Pancreas (tissue), 10 donors: ENCODE data around the gene CAMK1G. TPM values are rescaled to one million over a fixed set of nuclear protein-coding genes. Genes with fewer than 3 reads are reported as not detected.

Source experiments
- ATAC-seq, 4 donors: fragments of 200-7000 bp; cut with Tn5 transposase; one replicate each; pipeline versions ENCODE4 v1.8.0 to v1.9.1; 2020; ENCODE audit warnings: mild to moderate bottlenecking in 4 of 4, moderate library complexity in 4 of 4
- DNase-seq, 6 donors: peaks; one replicate each; pipeline ENCODE4 v3.0.0-alpha.2; 2020
- FAIRE-seq: peaks from 2 replicates; lab custom pipeline; 2012; peaks lifted over from hg19 to GRCh38; lab: Jason Lieb, UNC
- H3K27ac ChIP-seq, 4 donors: fragments of 200-600 bp; sonication (generic); 1 replicate in 3 of 4; 2 replicates in 1 of 4; pipeline versions ENCODE4 v1.5.0 to v1.8.0; 2020
- H3K27me3 ChIP-seq, 4 donors: fragments of 200-600 bp; one replicate each; pipeline ENCODE4 v1.8.0; 2021
- H3K36me3 ChIP-seq, 3 donors: fragments of 200-600 bp; sonication (generic) in 1 of 3; one replicate each; pipeline versions ENCODE4 v1.5.0 to v1.8.0; 2020 to 2021
- H3K4me1 ChIP-seq, 3 donors: fragments of 200-600 bp; one replicate each; pipeline ENCODE4 v1.8.0; 2021
- H3K4me3 ChIP-seq, 4 donors: fragments of 200-600 bp; sonication (generic) in 2 of 4; one replicate each; pipeline versions ENCODE4 v1.5.0 to v1.8.0; 2020 to 2021
- H3K9me3 ChIP-seq, 4 donors: fragments of 200-600 bp; one replicate each; pipeline ENCODE4 v1.8.0; 2021
- WGBS, 2 donors: extraction: QIAGEN DNeasy Blood & Tissue Kit; methylation state at CpG; one replicate each; pipeline ENCODE4 v1.1.7; 2013; 5-methylcytosine and 5-hydroxymethylcytosine counted together
- intact Hi-C, 3 donors: fragments of 100-400 bp; cut with DNase I; formaldehyde crosslinking; loops; one replicate each; pipeline versions ENCODE4 v1.11.1 to v1.14.2; 2022
- polyA plus RNA-seq, 2 donors: library from polyadenylated mRNA; stranded (reverse); fragments of 200-250 nt; gene quantifications; one replicate each; pipeline ENCODE4 v1.2.3, GENCODE V29; 2013
- total RNA-seq, 6 donors: library from RNA; stranded (reverse); fragmentation: NEBNext Ultra II Directional in 4 of 6; extraction: Animal tissue kit (Norgen Biotek cat#: 25700) in 4 of 6; gene quantifications; one replicate each; pipeline versions ENCODE4 v1.2.1 to v1.2.4, GENCODE V29; 2021 to 2023
- TF ChIP-seq, protein P1 (sequence below), 4 donors: fragments of 200-600 bp; sonication (generic) in 3 of 4; IDR thresholded peaks; one replicate each; pipeline versions ENCODE4 v1.5.0 to v1.8.0; 2021; ENCODE audit warnings: antibody characterized with exemption in 4 of 4
- donor health status: healthy with polysubstance abuse.
- donor health status: DM: no; HTN: no; CAD: no; lungs with moderate emphysema.
- donor health status: DM: no; HTN: no; CAD: no.
- donor health status: control.
- donor health status: control.
- donor health status: Bipolar disorder and iron deficiency.
- donor health status: DM: yes; HTN: yes; CAD: no.
- donor health status: DM: no; HTN: no; CAD: no.
- donor health status: DM: no; HTN: no; CAD: no.
- donor health status: DM: yes; HTN: yes; CAD: no.

Gene CAMK1G
- total and polyA plus RNA-seq, 8 donors, result 0.06 to 1.2 (median 0.21) TPM; not detected in 2

DNA sequence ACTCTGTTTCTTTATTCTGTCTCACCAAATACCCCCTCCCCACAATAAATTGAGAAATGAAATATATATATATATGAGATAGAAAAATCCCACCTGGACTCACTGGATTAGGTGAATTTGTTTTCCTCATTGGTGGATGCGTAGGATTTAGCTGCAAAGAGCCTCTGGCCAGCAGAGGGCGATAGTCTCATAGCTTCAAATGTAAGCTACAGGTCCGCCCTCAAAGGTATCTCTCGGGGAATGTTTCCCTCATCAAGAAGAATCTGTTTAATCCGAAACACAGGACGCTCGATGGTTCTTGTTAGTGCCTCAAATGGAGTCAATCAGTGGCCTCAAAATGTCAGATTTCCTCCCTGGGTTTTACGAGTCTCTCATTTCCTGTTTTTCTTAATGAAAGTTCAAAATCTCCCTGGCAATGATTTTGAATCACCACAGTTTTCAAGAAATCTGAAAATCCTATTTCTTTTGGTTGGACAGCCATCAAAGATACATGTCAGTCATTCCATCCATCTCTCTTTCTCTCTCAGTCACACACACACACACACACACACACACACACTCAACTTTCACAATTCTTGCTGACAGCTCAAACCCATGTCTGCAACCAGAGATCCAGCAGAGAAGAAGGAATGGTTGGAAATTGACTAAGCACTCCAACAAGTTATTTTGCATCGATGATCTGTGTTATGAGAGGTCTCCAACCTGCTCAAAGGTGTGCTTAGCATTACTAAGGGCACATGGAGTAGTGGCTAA is 13.9 kb upstream of the CAMK1G start:
- ATAC-seq (peak; percentile 61 to 85 (median 78)), FAIRE-seq (no peak), DNase-seq (peak; percentile 59 to 89 (median 75))
- no peaks in the 10 kb centered on the region for H3K9me3 ChIP-seq
- H3K27me3 ChIP-seq, result peaks cover 0 to 10% (median 0%) of the 10 kb centered on the region in 4 donors
- no peaks in the 10 kb centered on the region for H3K36me3 ChIP-seq
- H3K27ac ChIP-seq, result no peak overlapping the region
- no peak overlapping the region for H3K4me3 ChIP-seq
- WGBS, 2 donors, result 4 to 6% methylated on average over 9 of the region's 9 CpGs
- H3K4me1 ChIP-seq, result no peaks in the 10 kb centered on the region
- TF ChIP-seq, protein P1, sequence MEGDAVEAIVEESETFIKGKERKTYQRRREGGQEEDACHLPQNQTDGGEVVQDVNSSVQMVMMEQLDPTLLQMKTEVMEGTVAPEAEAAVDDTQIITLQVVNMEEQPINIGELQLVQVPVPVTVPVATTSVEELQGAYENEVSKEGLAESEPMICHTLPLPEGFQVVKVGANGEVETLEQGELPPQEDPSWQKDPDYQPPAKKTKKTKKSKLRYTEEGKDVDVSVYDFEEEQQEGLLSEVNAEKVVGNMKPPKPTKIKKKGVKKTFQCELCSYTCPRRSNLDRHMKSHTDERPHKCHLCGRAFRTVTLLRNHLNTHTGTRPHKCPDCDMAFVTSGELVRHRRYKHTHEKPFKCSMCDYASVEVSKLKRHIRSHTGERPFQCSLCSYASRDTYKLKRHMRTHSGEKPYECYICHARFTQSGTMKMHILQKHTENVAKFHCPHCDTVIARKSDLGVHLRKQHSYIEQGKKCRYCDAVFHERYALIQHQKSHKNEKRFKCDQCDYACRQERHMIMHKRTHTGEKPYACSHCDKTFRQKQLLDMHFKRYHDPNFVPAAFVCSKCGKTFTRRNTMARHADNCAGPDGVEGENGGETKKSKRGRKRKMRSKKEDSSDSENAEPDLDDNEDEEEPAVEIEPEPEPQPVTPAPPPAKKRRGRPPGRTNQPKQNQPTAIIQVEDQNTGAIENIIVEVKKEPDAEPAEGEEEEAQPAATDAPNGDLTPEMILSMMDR (IDR thresholded peaks at IDR 0.05), result peak; percentile 76 to 86 (median 82)
- intact Hi-C loops, result loop anchor here in 2 of 3 donors (10.0 kb wide), 2 partner anchors 65 to 365 kb away; no protein-coding TSS in a partner anchor

DNA sequence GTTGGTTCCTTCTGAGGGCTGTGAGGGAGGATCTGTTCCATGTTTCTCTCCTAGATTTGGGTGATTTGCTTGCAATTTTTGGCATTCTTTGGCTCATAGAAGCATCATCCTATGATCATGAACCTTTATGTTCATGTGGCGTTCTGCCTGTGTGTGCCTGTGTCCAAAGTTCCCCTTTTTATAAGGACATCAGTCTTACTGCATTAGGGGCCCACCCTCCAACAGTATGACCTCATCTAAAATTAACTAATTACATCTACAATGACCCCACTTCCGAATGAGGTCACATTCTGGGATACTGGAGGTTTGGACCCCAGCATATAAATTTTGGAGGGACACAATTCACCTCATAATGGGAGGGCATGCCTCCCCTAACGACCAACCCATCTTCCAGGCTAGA is 12.8 kb upstream of the CAMK1G start:
- ATAC-seq, result no peak
- Histone ChIP-seq H3K27ac (no peak overlapping the region), H3K36me3 (no peaks in the 10 kb centered on the region), H3K27me3 (peaks cover 0 to 10% (median 0%) of the 10 kb centered on the region in 4 donors), H3K9me3 (no peaks in the 10 kb centered on the region), H3K4me1 (no peaks in the 10 kb centered on the region), H3K4me3 (no peak overlapping the region)
- WGBS, 2 donors, result 44 to 49% methylated on average over 3 of the region's 3 CpGs
- intact Hi-C loops, result loop anchor here in 1 of 3 donors (10.0 kb wide), 1 partner anchor 64 kb away; no protein-coding TSS in a partner anchor
- no peak for FAIRE-seq
- TF ChIP-seq, protein P1 (IDR thresholded peaks at IDR 0.05), result no peak
- no peak for DNase-seq

DNA sequence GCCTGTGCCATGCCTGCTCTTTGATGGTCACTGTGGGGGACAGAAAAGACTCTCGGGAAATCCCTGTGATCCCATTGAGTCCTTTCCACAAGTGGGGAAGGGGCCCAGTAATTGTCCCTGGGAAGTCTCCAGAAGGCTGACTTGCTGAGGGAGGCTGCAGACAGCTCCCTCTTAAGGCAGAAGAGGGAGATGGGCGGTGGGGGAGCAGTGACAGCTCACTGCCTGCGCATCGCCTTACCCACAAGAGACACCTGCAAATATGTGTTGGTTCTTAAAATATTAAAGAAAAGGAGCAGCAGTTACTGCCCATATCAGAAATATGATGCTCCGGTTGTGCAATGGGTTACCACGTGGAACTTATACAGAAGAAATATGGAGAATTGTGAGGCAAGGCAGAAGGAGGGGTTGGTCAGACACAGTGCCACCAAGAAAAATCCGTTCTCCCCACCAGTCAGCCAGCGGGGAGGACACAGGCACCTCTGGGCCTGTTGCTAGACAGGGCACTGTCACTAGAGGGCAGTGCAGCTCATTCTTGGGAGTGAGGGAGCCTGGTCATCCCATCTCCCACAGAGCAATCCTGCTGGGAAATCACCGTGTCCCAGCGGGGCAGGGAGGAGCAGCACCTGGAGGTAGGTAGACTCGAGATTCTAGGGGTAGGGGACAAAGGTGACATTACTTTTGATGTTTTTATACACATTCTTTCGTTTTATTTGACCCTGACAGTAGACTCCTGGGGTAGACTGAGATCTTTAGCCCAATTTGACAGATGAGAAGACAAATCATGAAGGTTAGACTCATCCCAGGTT is 6.9 kb upstream of the CAMK1G start:
- FAIRE-seq, result no peak
- no peaks in the 10 kb centered on the region for H3K4me1 ChIP-seq
- peak; percentile 64 to 93 (median 84) for DNase-seq
- H3K27me3 ChIP-seq, result peaks cover 0 to 1% (median 0%) of the 10 kb centered on the region in 4 donors
- H3K27ac ChIP-seq, result no peak overlapping the region
- 16 to 20% methylated on average over 12 of the region's 12 CpGs for WGBS, 2 donors
- TF ChIP-seq, protein P1 (IDR thresholded peaks at IDR 0.05), result peak; percentile 81 to 92 (median 90)
- no peak overlapping the region for H3K4me3 ChIP-seq
- no peaks in the 10 kb centered on the region for H3K9me3 ChIP-seq
- H3K36me3 ChIP-seq, result no peaks in the 10 kb centered on the region
- intact Hi-C loops, result loop anchor here in 2 of 3 donors (5.0 to 10.0 kb wide), 3 partner anchors 58 to 166 kb away; no protein-coding TSS in a partner anchor
- peak; percentile 91 to 100 (median 100) for ATAC-seq

DNA sequence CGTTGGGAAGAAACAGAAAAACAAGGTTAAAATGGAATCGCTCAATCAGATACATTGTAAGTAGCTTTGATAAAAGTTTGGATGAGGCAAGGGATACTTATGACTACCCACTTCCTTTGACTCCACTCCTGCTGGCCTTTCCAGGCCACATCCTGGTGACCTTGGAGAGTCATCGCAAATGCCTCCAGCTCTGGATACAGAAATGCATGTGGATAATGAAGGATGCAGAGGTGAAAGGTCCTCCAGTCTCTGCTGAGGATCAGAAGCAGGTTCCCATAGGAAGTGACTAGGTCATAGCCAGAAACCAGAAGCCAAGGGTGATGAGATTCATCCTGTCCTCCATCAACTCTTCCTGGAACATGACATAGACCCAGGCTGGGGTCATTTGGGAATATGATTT is 6.2 kb upstream of the CAMK1G start:
- DNase-seq (no peak), ATAC-seq (peak in 3 of 4 donors; percentile 11 to 35 (median 22)), FAIRE-seq (no peak)
- H3K36me3 ChIP-seq, result no peaks in the 10 kb centered on the region
- WGBS, 2 donors, result 72 to 82% methylated on average over 3 of the region's 3 CpGs
- H3K4me1 ChIP-seq, result no peaks in the 10 kb centered on the region
- intact Hi-C loops, result loop anchor here in 2 of 3 donors (5.0 to 10.0 kb wide), 3 partner anchors 57 to 165 kb away; no protein-coding TSS in a partner anchor
- H3K27me3 ChIP-seq, result peaks cover 0 to 5% (median 0%) of the 10 kb centered on the region in 4 donors
- TF ChIP-seq, protein P1 (IDR thresholded peaks at IDR 0.05), result no peak
- H3K9me3 ChIP-seq, result no peaks in the 10 kb centered on the region
- no peak overlapping the region for H3K4me3 ChIP-seq
- H3K27ac ChIP-seq, result no peak overlapping the region
